Endothelial cell (in vitro differentiated cells): ENCODE results near the gene ANO2. TPM values are rescaled to one million over a fixed set of nuclear protein-coding genes. Genes with fewer than 3 reads are reported as not detected.

Experiments
- DNase-seq: peaks from one replicate; pipeline ENCODE4 v3.0.0; 2021; ENCODE audit warnings: low spot score
- H3K27ac Mint-ChIP-seq: one replicate; pipeline ENCODE4 v1.8.0; 2021; ENCODE audit warnings: mixed read lengths, inconsistent platforms; ENCODE audit not compliant: unreplicated experiment
- H3K27me3 Mint-ChIP-seq: one replicate; pipeline ENCODE4 v1.8.0; 2021; ENCODE audit warnings: mild to moderate bottlenecking, moderate library complexity, mixed read lengths, inconsistent platforms; ENCODE audit not compliant: unreplicated experiment
- H3K36me3 Mint-ChIP-seq: one replicate; pipeline ENCODE4 v1.8.0; 2021; ENCODE audit warnings: mild to moderate bottlenecking, low read depth, mixed read lengths, inconsistent platforms; ENCODE audit not compliant: unreplicated experiment
- H3K4me1 Mint-ChIP-seq: one replicate; pipeline ENCODE4 v1.8.0; 2021; ENCODE audit warnings: mild to moderate bottlenecking, mixed read lengths, inconsistent platforms; ENCODE audit not compliant: unreplicated experiment
- H3K4me3 Mint-ChIP-seq: one replicate; pipeline ENCODE4 v1.8.0; 2021; ENCODE audit warnings: mild to moderate bottlenecking, mixed read lengths, inconsistent platforms; ENCODE audit not compliant: unreplicated experiment
- H3K9me3 Mint-ChIP-seq: one replicate; pipeline ENCODE4 v1.8.0; 2021; ENCODE audit warnings: mixed read lengths, inconsistent platforms; ENCODE audit not compliant: unreplicated experiment
- total RNA-seq: library from RNA; stranded (reverse); fragmentation: NEBNext Ultra II Directional; extraction: Animal tissue kit (Norgen Biotek cat#: 25700); gene quantifications from one replicate; pipeline ENCODE4 v1.2.1, GENCODE V29; 2021; ENCODE audit not compliant: unreplicated experiment
- TF ChIP-seq, protein P1 (sequence below): fragments of 200-600 bp; sonication (generic); IDR thresholded peaks from one replicate; pipeline ENCODE4 v1.5.0; 2021; ENCODE audit warnings: antibody characterized with exemption; ENCODE audit not compliant: unreplicated experiment

The ANO2 gene
- total RNA-seq, 1 donor from 2014 or later, result 4.5 TPM

GRCh38 chr12:5577211-5577612 is 367.8 kb downstream of the ANO2 start:
- Mint-ChIP-seq H3K4me1 (peaks cover 18% of the 10 kb centered on the region), H3K36me3 (no peaks in the 10 kb centered on the region), H3K27me3 (peaks cover 3% of the 10 kb centered on the region), H3K27ac (no peak overlapping the region), H3K9me3 (no peaks in the 10 kb centered on the region), H3K4me3 (no peak overlapping the region)
- TF ChIP-seq, protein P1, sequence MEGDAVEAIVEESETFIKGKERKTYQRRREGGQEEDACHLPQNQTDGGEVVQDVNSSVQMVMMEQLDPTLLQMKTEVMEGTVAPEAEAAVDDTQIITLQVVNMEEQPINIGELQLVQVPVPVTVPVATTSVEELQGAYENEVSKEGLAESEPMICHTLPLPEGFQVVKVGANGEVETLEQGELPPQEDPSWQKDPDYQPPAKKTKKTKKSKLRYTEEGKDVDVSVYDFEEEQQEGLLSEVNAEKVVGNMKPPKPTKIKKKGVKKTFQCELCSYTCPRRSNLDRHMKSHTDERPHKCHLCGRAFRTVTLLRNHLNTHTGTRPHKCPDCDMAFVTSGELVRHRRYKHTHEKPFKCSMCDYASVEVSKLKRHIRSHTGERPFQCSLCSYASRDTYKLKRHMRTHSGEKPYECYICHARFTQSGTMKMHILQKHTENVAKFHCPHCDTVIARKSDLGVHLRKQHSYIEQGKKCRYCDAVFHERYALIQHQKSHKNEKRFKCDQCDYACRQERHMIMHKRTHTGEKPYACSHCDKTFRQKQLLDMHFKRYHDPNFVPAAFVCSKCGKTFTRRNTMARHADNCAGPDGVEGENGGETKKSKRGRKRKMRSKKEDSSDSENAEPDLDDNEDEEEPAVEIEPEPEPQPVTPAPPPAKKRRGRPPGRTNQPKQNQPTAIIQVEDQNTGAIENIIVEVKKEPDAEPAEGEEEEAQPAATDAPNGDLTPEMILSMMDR, result no peak
- no peak for DNase-seq

GRCh38 chr12:5575987-5576386 is 369.1 kb downstream of the ANO2 start:
- peaks cover 12% of the 10 kb centered on the region for H3K4me1 Mint-ChIP-seq
- no peak overlapping the region for H3K4me3 Mint-ChIP-seq
- TF ChIP-seq, protein P1, result no peak
- DNase-seq, result no peak
- H3K9me3 Mint-ChIP-seq, result no peaks in the 10 kb centered on the region
- no peak overlapping the region for H3K27ac Mint-ChIP-seq
- H3K27me3 Mint-ChIP-seq, result peaks cover 3% of the 10 kb centered on the region
- no peaks in the 10 kb centered on the region for H3K36me3 Mint-ChIP-seq

- peaks cover 3% of the 10 kb centered on the region for H3K27me3 Mint-ChIP-seq
- TF ChIP-seq, protein P1, result no peak
- no peak for DNase-seq
Measured at GRCh38 chr12:5575232-5575631, 369.8 kb downstream of the ANO2 start.

GRCh38 chr12:5573390-5573789 is 371.7 kb downstream of the ANO2 start:
- Mint-ChIP-seq H3K9me3 (no peaks in the 10 kb centered on the region), H3K36me3 (no peaks in the 10 kb centered on the region), H3K27me3 (no peaks in the 10 kb centered on the region), H3K4me3 (no peak overlapping the region), H3K4me1 (peaks cover 12% of the 10 kb centered on the region), H3K27ac (no peak overlapping the region)
- no peak for DNase-seq
- TF ChIP-seq, protein P1, result no peak

More at GRCh38 chr12:5575232-5575631, 369.8 kb downstream of the ANO2 start:
- Mint-ChIP-seq H3K9me3 (no peaks in the 10 kb centered on the region), H3K27ac (no peak overlapping the region), H3K36me3 (no peaks in the 10 kb centered on the region), H3K4me3 (no peak overlapping the region), H3K4me1 (peaks cover 12% of the 10 kb centered on the region)

- H3K27ac Mint-ChIP-seq, result no peak overlapping the region
- H3K9me3 Mint-ChIP-seq, result no peaks in the 10 kb centered on the region
- DNase-seq, result no peak
- no peaks in the 10 kb centered on the region for H3K27me3 Mint-ChIP-seq
- no peak overlapping the region for H3K4me3 Mint-ChIP-seq
- TF ChIP-seq, protein P1, result no peak
- no peaks in the 10 kb centered on the region for H3K36me3 Mint-ChIP-seq
- no peaks in the 10 kb centered on the region for H3K4me1 Mint-ChIP-seq
Measured at GRCh38 chr12:5571115-5571514, 373.9 kb downstream of the ANO2 start.
